Measurements from ENCODE around the gene OR2J2.
"Not testable (repeated sequence)": the region's sequence is repeated elsewhere in the genome, so short reads cannot be mapped to it uniquely, and the experiment has no call there.

OR2J2 gene

DNA sequence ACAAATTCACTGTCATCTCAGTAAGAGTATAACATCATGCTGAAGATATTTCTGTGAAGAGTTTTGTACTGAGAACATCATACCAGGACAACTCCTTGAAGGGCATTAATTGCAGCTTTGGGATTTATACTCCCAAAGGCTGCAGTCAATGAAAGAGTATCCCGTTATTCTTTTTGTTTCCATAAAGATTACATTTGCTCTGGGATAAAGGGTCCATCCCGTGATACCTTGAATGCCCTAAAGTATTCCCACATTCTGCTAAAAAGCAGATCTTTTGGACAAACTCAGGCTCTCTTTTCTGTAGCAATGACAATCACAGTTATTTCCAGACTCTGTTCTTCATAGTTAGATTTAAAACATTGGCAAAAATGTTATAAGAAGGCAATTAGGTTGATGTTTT, at the start of gene OR2J2:
TSS of gene OR2J2 (plus strand) at position 301 of the 400 bp plus-strand sequence. CDS start 2,729 bp downstream, outside the sequence.
- DNase-seq, result not testable (repeated sequence)

DNA sequence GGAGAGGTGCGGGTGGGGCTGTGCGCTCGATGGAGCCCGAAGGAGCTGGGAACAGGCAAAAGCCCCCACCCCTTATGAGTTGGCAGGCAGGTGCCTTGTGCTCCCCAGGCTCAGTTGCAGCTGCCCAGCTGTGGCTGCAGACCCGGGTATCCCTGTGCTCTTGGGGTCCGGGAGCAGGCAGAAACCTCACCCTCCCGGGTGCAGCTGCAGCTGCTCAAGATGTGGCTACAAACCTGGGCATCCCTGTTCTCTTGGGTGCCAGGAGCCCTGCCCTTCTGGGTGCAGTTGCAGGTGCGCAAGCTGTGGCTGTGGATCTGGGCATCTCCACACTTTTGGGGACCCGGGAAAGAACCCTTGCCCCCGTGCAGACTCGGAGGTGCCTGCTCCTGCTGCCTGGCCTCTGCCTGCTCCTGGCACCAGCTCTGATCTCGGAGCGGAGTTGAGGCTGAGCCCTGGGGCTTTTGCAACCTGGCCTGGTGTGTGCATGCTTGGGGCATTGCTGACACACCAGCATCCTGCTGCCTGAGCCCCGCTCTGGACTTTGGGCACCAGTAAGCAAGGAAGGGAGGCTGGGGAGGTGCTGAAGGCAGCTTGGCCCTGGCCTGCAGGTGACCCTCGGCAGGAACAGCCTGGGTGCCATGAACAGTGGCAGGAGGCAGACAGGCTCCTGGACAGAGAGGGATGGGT, 41.2 kb upstream of the OR2J2 start:
- TF ChIP-seq POLR2A (IDR thresholded peaks at IDR 0.05; ENCODE audit: low read length) (no peak), GATA1 (IDR thresholded peaks at IDR 0.05; ENCODE audit: low read depth, low read length) (no peak)
- DNase-seq, result no peak

DNA sequence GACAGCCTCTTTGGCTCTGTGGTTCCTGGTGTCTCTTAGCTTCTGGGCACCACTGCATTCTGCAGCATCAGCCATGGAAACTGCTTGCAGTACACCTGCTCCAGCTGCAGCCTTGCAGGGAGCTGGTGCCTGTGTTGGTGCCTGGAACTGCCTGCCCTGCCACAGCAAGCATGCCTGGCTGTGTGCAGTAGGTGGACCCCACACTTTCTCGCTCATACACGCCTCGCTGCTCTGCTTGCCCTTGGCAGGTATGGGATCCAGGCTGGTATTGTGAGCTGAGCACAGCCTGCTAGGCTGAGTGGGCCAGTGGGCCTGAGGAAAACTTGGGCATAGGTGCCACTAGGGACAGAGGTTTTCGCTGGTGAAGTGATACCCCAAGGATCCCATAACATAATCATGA, 40.1 kb upstream of the OR2J2 start:
- no peak for DNase-seq
- TF ChIP-seq GATA1 (IDR thresholded peaks at IDR 0.05; ENCODE audit: low read depth, low read length), result no peak
- no peak for TF ChIP-seq POLR2A (IDR thresholded peaks at IDR 0.05; ENCODE audit: low read length)

DNA sequence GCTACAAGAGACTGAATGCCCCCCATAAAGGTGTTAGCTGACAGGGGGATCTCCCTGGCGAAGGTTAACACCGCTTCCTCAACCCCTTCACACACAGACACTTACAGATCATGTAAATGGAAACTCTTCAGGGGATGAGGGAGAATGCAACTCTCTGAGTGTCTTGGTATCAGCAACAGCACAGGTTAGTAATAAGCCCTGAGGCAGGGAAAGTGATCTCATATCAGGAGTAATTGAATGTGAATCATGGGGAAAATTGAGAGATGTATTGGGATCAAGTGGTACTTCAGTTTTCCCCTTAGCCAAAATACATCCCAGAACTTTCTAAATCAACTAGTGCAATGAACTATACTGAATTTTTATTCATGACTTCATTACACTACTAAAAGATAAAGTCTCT, 39.0 kb upstream of the OR2J2 start:
- DNase-seq, result no peak
- TF ChIP-seq GATA1 (IDR thresholded peaks at IDR 0.05; ENCODE audit: low read depth, low read length) (no peak), POLR2A (IDR thresholded peaks at IDR 0.05; ENCODE audit: low read length) (no peak)

DNA sequence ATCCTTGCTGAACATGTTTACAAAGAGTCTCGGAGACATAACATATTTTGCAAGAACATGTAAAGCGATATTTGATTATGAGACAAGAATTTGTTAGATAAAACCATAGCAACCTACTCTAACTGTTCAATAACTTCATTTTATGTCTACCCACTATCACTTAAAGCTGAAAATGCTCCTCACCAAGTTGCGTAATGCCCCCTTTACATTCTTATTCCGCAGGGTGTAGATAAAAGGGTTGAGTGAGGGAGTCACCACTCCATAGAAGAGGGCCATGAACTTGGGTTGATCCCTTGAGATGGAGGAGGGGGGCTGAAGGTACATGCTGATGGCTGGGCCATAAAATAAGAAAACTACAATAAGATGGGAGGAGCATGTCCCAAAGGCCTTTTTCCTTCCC, 33.0 kb upstream of the OR2J2 start:
- DNase-seq, result no peak
- no peak for TF ChIP-seq GATA1 (IDR thresholded peaks at IDR 0.05; ENCODE audit: low read depth, low read length)
- no peak for TF ChIP-seq POLR2A (IDR thresholded peaks at IDR 0.05; ENCODE audit: low read length)

DNA sequence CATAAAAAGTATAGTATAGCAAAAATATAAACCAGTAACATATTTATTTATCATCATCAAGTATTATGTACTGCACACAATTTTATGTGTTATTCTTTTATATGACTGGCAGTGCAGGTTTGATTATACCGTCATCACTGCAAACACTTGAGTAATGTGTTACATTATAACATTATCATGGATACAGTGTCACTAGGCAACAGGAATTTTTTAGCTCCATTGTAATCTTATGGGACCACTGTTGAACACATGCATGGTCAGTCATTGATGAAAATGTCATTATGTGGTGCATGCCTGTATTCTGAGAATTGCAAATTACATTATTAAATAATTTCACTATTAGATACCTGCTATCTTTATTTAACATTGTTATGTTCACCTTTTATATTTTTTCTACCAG, 29.1 kb upstream of the OR2J2 start:
- TF ChIP-seq POLR2A (IDR thresholded peaks at IDR 0.05; ENCODE audit: low read length), result no peak
- TF ChIP-seq GATA1 (IDR thresholded peaks at IDR 0.05; ENCODE audit: low read depth, low read length), result no peak
- DNase-seq, result no peak

DNA sequence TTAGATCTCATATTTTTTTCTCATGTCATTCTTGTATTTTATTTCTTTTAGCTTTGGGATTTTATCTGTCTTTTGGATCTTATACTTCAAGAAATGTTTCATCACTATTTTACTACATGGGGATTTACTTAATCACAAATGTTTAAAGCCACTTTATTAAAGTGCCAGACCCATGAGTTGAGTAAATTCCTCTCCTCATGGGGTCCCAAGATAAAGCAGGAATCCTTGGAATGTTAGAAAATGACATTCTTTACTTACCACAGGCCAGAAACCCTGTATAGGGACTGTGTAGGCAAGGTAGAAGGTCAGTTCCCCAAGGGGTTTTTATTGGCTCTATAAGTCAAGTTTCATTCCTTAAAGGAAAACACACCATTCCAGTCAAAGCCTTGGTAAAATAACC, 28.4 kb upstream of the OR2J2 start:
- TF ChIP-seq POLR2A (IDR thresholded peaks at IDR 0.05; ENCODE audit: low read length) (no peak), GATA1 (IDR thresholded peaks at IDR 0.05; ENCODE audit: low read depth, low read length) (no peak)
- DNase-seq, result no peak

DNA sequence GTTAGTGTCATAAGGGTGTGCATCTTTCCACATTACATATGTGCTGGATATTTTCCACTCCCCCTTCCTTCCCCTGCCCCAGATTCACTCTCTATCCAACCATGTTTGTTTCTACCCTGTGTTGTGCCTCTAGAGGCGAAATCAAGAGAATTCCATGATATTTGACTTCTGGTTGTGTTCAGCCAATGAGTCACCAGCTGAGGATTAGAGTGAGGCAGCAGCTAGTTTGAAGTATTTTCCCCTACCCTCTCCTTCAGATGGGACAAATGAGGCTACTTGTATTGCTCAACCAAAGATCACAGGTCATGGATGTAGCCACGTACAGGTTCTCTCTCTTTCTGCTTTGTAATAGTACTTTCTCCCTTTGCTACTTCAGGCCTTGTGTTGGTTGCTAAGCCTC, 24.5 kb upstream of the OR2J2 start:
- DNase-seq, result no peak

DNA sequence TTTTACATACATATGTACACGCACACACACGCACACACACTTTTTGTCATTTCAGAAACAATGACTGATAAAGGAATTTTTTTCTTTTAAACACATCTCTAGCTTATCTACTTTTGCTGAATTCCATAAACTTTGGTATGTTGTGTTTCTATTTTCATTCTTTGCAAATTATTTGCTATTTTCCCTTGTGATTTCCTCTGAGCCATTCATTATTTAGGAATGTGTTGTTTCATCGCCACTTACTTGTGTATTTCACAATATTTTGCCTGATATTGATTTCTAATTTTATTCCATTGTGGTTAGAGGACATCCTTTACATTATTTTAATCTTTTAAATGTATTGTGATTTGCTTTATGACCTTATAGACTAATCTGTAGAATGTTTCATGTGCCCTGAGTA, 23.6 kb upstream of the OR2J2 start:
- TF ChIP-seq POLR2A (IDR thresholded peaks at IDR 0.05; ENCODE audit: low read length) (no peak), GATA1 (IDR thresholded peaks at IDR 0.05; ENCODE audit: low read depth, low read length) (no peak)
- DNase-seq, result no peak

More for the DNA sequence above, 24.5 kb upstream of the OR2J2 start:
- TF ChIP-seq GATA1 (IDR thresholded peaks at IDR 0.05; ENCODE audit: low read depth, low read length) (no peak), POLR2A (IDR thresholded peaks at IDR 0.05; ENCODE audit: low read length) (no peak)

DNA sequence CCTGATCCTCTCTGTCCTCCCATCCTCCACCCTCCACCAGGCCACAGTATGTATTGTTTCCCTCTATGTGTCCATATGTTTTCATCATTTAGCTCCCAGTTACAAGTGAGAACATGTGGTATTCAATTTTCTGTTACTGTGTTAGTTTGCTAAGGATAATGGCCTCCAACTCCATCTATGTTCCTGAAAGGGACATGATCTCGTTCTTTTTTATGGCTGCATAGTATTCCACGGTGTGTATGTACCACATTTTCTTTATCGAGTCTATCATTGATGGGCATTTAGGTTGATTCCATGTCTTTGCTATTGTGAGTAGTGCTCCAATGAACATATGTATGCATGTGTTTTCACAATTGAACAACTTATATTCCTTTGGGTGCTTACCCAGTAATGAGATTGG, 21.3 kb upstream of the OR2J2 start:
- not testable (repeated sequence) for DNase-seq

DNA sequence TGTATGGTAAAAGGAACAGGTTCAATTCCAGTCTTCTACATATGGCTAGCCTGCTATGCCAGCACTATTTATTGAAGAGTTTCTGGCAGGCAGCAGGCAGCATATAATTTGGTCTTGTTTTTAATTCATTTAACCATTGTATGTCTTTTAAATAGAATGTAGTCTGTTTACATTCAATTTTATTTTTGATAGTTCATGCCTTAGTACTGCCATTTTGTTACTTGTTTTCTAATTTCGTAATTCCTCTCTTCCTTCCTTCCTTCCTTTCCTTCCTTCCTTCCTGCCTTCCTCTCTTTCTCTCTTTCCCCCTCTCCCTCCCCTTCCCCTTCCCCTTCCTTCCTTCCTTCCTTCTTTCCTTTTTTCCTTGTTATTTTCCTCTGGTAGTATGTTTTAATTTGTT, 17.6 kb upstream of the OR2J2 start:
- no peak for DNase-seq
- no peak for TF ChIP-seq POLR2A (IDR thresholded peaks at IDR 0.05; ENCODE audit: low read length)
- no peak for TF ChIP-seq GATA1 (IDR thresholded peaks at IDR 0.05; ENCODE audit: low read depth, low read length)

DNA sequence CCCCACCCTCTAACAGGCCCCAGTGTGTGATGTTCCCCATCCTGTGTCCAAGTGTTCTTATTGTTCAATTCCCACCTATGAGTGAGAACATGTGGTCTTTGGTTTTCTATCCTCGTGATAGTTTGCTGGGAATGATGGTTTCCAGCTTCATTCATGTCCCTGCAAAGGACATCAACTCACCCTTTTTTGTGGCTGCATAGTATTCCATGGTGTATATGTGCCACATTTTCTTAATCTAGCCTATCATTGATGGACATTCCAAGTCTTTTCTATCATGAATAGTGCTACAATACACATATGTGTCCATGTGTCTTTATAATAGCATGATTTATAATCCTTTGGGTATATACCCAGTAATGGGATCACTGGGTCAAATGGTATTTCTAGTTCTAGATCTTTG, 15.5 kb upstream of the OR2J2 start:
- DNase-seq, result not testable (repeated sequence)

DNA sequence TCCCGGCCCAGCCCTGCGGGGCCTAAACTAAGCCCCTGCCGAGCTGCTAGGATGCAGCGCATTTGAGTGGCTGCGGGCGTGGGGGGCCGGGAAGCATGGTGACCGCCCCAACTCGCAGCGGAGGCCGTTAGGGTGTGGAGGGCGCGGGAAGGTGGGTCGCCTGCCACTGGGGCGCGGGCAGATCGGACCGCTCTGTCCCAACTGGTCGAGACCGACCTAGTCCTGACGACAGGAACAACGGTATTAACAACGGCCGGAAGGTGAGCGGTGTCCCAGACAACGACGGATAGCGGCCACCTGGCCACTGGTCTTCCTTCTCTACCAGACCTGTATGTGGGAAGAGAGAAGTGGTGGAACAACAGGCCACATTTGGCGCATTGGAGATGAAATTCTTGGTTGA, 10.8 kb upstream of the OR2J2 start:
- not testable (repeated sequence) for DNase-seq

DNA sequence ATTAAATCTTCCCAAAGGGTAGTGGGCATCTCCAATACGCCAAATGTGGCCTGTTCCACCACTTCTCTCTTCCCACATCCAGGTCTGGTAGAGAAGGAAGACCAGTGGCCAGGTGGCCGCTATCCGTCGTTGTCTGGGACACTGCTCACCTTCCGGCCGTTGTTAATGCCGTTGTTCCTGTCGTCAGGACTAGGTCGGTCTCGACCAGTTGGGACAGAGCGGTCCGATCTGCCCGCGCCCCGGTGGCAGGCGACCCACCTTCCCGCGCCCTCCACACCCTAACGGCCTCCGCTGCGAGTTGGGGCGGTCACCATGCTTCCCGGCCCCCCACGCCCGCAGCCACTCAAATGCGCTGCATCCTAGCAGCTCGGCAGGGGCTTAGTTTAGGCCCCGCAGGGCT, 5.1 kb upstream of the OR2J2 start:
- DNase-seq, result not testable (repeated sequence)

DNA sequence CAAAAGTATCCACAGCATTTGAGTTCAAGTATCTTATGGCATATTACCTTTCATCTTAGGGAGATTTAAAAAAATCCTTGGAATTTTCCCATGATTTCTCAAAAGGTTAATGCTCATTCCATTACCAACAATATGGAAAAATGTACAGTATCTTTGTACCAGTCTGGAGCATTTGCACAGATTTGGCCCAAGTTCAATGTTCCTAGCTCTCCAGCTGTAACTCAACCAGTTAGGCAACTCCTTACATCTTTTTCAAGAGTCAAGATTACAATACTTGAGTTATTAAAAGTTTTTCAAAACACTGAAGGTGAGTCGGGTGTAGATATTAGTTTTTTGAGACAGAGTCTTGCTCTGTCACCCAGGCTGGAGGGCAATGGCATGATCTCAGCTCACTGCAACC, 1.0 kb downstream of the OR2J2 start:
- no peak for TF ChIP-seq POLR2A (IDR thresholded peaks at IDR 0.05; ENCODE audit: low read length)
- TF ChIP-seq GATA1 (IDR thresholded peaks at IDR 0.05; ENCODE audit: low read depth, low read length), result no peak
- no peak for DNase-seq

DNA sequence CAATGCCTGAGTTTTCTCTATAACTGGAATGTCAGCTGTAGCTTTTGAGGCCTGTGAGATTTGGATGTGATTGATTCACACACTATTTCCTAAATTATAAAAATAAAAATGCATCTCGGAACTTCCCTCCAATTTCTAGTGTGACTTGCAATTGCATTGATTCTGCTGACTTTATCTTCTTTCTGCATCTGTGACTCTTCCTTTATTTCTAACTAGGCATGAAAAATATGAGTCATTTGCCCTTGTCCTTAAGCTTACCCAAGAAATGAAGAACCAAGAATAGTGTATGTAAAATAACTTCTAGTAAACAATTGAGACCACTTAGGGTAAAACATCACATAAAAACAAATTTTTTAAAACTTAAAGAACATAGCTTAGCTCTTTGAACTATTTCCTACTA, 12.9 kb downstream of the OR2J2 start:
- TF ChIP-seq GATA1 (IDR thresholded peaks at IDR 0.05; ENCODE audit: low read depth, low read length), result no peak
- no peak for DNase-seq

DNA sequence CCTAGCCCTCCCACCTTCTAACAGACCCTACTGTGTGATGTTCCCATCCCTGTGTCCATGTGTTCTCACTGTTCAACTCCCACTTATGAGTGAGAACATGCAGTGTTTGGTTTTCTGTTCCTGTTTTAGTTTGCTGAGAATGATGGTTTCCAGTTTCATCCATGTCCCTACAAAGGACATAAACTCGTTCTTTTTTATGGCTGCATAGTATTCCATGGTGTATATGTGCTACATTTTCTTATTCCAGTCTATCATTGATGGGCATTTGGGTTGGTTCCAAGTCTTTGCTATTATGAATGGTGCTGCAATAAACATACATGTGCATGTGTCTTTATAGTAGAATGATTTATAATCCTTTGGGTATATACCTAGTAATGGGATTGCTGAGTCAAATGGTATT, 18.0 kb downstream of the OR2J2 start:
- not testable (repeated sequence) for DNase-seq
